Measurements from ENCODE around the gene PCDHB9.
"Not testable (repeated sequence)": the region's sequence is repeated elsewhere in the genome, so short reads cannot be mapped to it uniquely, and the experiment has no call there.

Gene PCDHB9

DNA sequence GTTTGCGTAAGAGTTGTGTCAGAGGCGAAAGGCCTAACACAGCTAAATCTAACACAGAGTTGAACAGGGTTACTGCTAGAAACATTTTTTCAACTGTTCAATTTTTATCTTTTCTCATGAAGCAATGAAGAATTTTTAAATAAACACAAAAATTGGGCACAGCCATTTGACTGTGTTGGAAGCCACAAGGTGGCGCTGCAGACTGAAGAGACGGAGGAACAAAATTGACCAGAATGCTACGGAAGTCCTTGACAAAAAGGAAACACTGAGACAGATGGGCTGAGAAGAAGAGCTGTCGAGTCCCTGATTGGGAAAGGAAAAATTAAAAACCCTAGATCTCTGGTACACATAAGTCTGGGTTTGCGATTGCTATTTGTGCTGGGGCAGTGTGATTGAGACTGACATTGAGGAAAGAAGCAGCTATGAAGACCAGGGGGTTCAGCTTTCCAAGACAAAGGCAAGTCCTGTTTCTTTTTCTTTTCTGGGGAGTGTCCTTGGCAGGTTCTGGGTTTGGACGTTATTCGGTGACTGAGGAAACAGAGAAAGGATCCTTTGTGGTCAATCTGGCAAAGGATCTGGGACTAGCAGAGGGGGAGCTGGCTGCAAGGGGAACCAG, at the start of gene PCDHB9:
Gene PCDHB9, plus strand, starts transcription at position 265 of the 616 bp plus-strand sequence. Its CDS starts 158 bp downstream, at position 423.
- peak within 1 kb of the TSS in 1 of 2 donors; percentile 19 for H3K4me3 Mint-ChIP-seq
- no peak within 1 kb of the TSS for H3K27ac Mint-ChIP-seq
- H3K4me1 Mint-ChIP-seq: no peaks in the 10 kb centered on the region
- ATAC-seq (no peak), DNase-seq (peak in 1 of 2 donors; percentile 16)
- peaks cover 76% of the 10 kb centered on the region for H3K27me3 Mint-ChIP-seq
- H3K9me3 Mint-ChIP-seq: peaks cover 24% of the 10 kb centered on the region in 2 donors

DNA sequence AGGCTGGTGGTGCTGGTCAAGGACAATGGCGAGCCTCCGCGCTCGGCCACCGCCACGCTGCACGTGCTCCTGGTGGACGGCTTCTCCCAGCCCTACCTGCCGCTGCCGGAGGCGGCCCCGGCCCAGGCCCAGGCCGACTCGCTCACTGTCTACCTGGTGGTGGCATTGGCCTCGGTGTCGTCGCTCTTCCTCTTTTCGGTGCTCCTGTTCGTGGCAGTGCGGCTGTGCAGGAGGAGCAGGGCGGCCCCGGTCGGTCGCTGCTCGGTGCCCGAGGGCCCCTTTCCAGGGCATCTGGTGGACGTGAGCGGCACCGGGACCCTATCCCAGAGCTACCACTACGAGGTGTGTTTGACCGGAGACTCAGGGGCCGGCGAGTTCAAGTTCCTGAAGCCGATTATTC, 49.6 kb upstream of the PCDHB9 start:
- ATAC-seq, H3K4me3 Mint-ChIP-seq, DNase-seq, H3K27ac Mint-ChIP-seq, H3K4me1 Mint-ChIP-seq: not testable (repeated sequence)
- Mint-ChIP-seq H3K9me3 (peaks cover 32 to 33% of the 10 kb centered on the region in 2 donors), H3K27me3 (peaks cover 32% of the 10 kb centered on the region)

DNA sequence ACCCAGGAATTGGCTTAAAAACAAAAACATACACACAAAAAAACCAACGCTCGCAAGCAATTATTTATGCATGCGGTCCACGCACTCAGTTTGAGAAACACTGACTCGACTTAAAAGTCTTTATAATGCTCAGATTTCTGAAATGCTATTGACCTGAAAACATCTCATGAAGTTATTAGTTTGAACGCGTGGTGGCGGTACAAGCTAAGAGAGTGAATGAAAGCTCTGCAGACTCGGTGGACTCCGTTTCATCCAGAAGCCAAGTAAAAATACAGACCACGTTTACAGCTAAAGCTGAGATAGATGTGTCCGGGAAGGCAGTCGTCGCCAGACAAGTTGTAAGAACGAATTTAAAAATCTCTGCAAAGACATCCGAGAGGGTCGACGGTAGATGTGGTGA, 37.1 kb upstream of the PCDHB9 start, which contains the start of gene PCDHB6:
Gene PCDHB6, plus strand, starts transcription at position 246 of the 400 bp plus-strand sequence. CDS start 201 bp downstream, outside the sequence.
- ATAC-seq: no peak
- DNase-seq: no peak
- Mint-ChIP-seq H3K4me1 (no peaks in the 10 kb centered on the region), H3K27ac (no peak within 1 kb of the TSS), H3K4me3 (no peak within 1 kb of the TSS), H3K9me3 (peaks cover 0 to 17% of the 10 kb centered on the region in 2 donors), H3K27me3 (peaks cover 41% of the 10 kb centered on the region)

DNA sequence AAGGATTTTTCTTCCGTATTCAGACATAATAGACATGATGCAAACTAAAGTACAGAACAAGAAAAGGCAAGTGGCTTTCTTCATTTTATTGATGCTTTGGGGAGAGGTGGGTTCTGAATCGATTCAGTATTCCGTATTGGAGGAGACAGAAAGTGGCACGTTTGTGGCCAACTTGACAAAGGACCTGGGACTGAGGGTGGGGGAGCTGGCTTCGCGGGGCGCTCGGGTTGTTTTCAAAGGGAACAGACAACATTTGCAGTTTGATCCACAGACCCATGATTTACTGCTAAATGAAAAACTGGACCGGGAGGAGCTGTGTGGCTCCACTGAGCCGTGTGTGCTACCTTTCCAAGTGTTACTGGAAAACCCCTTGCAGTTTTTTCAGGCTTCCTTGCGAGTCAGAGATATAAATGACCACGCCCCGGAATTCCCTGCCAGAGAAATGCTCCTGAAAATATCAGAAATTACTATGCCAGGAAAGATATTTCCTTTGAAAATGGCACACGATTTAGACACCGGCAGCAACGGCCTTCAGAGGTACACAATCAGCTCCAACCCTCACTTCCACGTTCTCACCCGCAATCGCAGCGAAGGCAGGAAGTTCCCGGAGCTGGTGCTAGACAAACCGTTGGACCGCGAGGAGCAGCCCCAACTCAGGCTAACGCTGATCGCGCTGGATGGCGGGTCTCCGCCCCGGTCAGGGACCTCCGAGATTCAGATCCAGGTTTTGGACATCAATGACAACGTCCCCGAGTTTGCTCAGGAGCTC, 36.6 kb upstream of the PCDHB9 start:
- H3K27ac Mint-ChIP-seq: no peak overlapping the region
- H3K9me3 Mint-ChIP-seq: peaks cover 0 to 17% of the 10 kb centered on the region in 2 donors
- no peak overlapping the region for H3K4me3 Mint-ChIP-seq
- H3K27me3 Mint-ChIP-seq: peaks cover 43% of the 10 kb centered on the region
- DNase-seq: no peak
- H3K4me1 Mint-ChIP-seq: no peaks in the 10 kb centered on the region
- no peak for ATAC-seq

DNA sequence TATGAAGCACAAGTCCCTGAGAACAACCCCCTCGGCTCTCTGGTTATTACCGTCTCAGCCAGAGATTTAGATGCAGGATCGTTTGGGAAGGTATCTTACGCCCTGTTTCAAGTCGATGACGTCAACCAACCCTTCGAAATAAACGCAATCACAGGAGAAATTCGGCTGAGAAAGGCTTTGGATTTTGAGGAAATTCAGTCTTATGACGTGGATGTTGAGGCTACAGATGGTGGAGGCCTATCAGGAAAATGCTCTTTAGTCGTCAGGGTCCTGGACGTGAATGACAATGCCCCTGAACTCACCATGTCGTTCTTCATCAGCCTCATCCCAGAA, 36.0 kb upstream of the PCDHB9 start:
- Mint-ChIP-seq H3K27me3 (peaks cover 46% of the 10 kb centered on the region), H3K9me3 (peaks cover 0 to 21% of the 10 kb centered on the region in 2 donors), H3K27ac (no peak overlapping the region), H3K4me1 (no peaks in the 10 kb centered on the region), H3K4me3 (no peak overlapping the region)
- DNase-seq: no peak
- no peak for ATAC-seq

DNA sequence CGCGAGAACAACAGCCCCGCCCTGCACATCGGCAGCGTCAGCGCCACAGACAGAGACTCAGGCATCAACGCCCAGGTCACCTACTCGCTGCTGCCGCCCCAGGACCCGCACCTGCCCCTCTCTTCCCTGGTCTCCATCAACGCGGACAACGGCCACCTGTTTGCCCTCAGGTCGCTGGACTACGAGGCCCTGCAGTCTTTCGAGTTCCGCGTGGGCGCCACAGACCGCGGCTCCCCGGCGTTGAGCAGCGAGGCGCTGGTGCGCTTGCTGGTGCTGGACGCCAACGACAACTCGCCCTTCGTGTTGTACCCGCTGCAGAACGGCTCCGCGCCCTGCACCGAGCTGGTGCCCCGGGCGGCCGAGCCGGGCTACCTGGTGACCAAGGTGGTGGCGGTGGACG, 35.3 kb upstream of the PCDHB9 start:
- DNase-seq, H3K4me3 Mint-ChIP-seq, H3K27ac Mint-ChIP-seq, H3K4me1 Mint-ChIP-seq, ATAC-seq: not testable (repeated sequence)
- H3K27me3 Mint-ChIP-seq: peaks cover 48% of the 10 kb centered on the region
- H3K9me3 Mint-ChIP-seq: peaks cover 0 to 28% of the 10 kb centered on the region in 2 donors

DNA sequence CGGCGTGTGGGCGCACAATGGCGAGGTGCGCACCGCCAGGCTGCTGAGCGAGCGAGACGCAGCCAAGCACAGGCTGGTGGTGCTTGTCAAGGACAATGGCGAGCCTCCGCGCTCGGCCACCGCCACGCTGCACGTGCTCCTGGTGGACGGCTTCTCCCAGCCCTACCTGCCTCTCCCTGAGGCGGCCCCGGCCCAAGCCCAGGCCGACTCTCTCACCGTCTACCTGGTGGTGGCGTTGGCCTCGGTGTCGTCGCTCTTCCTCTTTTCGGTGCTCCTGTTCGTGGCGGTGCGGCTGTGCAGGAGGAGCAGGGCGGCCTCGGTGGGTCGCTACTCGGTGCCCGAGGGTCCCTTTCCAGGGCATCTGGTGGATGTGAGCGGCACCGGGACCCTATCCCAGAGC, 34.9 kb upstream of the PCDHB9 start:
- DNase-seq, H3K27ac Mint-ChIP-seq, H3K4me1 Mint-ChIP-seq, ATAC-seq, H3K4me3 Mint-ChIP-seq: not testable (repeated sequence)
- Mint-ChIP-seq H3K9me3 (peaks cover 0 to 32% of the 10 kb centered on the region in 2 donors), H3K27me3 (peaks cover 53% of the 10 kb centered on the region)

DNA sequence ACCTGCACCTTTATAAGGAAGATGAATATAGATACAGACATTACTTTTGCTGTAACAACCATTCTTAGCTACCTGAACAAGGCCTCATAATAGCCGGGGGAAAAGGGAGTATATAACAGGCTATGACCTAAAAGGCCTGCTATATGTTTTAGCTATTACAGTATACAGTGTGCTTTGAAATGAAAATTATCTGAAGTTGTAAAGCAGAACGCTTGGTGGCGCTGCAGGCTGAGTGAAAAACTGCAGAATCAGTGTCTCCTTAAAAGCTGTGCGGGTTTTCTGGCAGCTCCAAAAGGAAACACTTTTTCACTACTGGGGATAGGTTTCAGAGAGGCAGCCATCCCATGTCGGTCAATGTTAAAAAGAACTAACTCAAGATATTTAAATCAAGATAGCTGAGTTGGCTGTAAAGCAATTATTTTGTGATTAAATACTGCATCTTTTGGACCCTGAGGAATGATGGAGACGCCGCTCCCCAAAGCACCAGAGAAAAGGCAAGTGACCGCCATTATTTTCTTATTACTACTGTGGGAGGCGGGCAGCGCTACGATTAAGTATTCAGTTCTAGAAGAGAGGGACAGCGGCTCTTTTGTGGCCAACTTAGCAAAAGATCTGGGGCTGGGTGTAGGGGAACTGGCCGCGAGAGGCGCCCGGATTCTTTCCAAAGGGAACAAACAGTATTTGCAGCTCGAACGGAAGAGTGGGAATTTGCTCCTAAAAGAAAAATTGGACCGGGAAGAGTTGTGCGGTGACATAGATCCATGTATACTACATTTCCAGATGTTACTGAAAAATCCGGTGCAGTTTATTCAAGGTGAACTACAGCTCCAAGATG, 31.2 kb upstream of the PCDHB9 start:
- peaks cover 49% of the 10 kb centered on the region for H3K27me3 Mint-ChIP-seq
- H3K27ac Mint-ChIP-seq: no peak overlapping the region
- no peak overlapping the region for H3K4me3 Mint-ChIP-seq
- H3K9me3 Mint-ChIP-seq: peaks cover 3 to 35% of the 10 kb centered on the region in 2 donors
- no peaks in the 10 kb centered on the region for H3K4me1 Mint-ChIP-seq
- DNase-seq (no peak), ATAC-seq (no peak)

DNA sequence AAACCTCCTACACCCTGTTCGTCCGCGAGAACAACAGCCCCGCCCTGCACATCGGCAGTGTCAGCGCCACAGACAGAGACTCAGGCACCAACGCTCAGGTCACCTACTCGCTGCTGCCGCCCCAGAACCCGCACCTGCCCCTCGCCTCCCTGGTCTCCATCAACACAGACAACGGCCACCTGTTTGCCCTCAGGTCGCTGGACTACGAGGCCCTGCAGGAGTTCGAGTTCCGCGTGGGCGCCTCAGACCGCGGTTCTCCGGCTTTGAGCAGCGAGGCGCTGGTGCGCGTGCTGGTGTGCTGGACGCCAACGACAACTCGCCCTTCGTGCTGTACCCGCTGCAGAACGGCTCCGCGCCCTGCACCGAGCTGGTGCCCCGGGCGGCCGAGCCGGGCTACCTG, 29.6 kb upstream of the PCDHB9 start:
- H3K4me3 Mint-ChIP-seq, H3K4me1 Mint-ChIP-seq, H3K27ac Mint-ChIP-seq, DNase-seq, ATAC-seq: not testable (repeated sequence)
- H3K27me3 Mint-ChIP-seq: peaks cover 34% of the 10 kb centered on the region
- peaks cover 3 to 26% of the 10 kb centered on the region in 2 donors for H3K9me3 Mint-ChIP-seq

DNA sequence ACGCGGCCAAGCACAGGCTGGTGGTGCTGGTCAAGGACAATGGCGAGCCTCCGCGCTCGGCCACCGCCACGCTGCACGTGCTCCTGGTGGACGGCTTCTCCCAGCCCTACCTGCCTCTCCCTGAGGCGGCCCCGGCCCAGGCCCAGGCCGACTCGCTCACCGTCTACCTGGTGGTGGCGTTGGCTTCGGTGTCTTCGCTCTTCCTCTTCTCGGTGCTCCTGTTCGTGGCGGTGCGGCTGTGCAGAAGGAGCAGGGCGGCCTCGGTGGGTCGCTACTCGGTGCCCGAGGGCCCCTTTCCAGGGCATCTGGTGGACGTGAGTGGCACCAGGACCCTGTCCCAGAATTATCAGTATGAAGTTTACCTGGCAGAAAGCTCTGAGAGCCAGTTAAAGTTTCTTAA, 29.1 kb upstream of the PCDHB9 start:
- not testable (repeated sequence) for ATAC-seq, H3K4me3 Mint-ChIP-seq, H3K4me1 Mint-ChIP-seq, DNase-seq
- H3K27me3 Mint-ChIP-seq: peaks cover 32% of the 10 kb centered on the region
- peaks cover 3 to 26% of the 10 kb centered on the region in 2 donors for H3K9me3 Mint-ChIP-seq
- peak overlapping the region in 1 of 2 donors; percentile 74 for H3K27ac Mint-ChIP-seq

DNA sequence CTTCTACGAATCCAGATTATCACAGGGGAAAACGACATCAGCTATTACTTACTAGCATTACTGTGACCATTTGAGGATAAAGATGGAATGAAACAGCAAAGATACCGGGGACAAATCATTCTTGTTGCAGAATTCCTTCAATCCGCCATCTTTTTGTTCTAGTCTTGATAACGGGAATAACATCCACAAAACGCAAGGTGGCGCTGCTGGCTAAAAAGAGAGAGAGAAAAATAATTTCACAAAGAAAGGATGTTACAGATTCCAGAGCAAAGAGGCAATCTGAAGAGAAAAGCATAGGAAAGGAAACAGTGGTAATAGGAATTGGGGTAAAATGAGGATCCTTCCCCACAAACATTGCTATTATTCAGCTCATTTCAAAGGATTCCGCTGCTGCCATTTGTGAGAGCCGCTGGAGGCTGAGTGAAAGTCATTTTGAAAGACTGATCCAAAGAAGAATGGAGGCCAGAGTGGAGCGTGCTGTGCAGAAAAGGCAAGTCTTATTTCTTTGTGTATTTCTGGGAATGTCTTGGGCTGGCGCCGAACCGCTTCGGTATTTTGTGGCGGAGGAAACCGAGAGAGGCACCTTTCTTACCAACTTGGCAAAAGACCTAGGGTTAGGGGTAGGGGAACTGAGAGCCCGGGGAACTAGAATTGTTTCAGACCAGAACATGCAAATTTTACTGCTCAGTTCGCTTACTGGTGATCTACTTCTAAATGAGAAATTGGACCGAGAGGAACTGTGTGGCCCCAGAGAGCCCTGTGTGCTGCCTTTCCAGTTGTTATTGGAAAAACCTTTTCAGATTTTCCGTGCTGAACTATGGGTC, 14.4 kb upstream of the PCDHB9 start, which contains the start of gene PCDHB7:
Gene PCDHB7, plus strand, starts transcription at position 264 of the 824 bp plus-strand sequence. Its CDS starts 192 bp downstream, at position 456.
- H3K27ac Mint-ChIP-seq: peak within 1 kb of the TSS in 1 of 2 donors; percentile 55
- peaks cover 9 to 14% of the 10 kb centered on the region in 2 donors for H3K9me3 Mint-ChIP-seq
- H3K4me3 Mint-ChIP-seq: no peak within 1 kb of the TSS
- H3K27me3 Mint-ChIP-seq: peaks cover 36% of the 10 kb centered on the region
- no peaks in the 10 kb centered on the region for H3K4me1 Mint-ChIP-seq
- no peak for ATAC-seq
- DNase-seq: no peak

DNA sequence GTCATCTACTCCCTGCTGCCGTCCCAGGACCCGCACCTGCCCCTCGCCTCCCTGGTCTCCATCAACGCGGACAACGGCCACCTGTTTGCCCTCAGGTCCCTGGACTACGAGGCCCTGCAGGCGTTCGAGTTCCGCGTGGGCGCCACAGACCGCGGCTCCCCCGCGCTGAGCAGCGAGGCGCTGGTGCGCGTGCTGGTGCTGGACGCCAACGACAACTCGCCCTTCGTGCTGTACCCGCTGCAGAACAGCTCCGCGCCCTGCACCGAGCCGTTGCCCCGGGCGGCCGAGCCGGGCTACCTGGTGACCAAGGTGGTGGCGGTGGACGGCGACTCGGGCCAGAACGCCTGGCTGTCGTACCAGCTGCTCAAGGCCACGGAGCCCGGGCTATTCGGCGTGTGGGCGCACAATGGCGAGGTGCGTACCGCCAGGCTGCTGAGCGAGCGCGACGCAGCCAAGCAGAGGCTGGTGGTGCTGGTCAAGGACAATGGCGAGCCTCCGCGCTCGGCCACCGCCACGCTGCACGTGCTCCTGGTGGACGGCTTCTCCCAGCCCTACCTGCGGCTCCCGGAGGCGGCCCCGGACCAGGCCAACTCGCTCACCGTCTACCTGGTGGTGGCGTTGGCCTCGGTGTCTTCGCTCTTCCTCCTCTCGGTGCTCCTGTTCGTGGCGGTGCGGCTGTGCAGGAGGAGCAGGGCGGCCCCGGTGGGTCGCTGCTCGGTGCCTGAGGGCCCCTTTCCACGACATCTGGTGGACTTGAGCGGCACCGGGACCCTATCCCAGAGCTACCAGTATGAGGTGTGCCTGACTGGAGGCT, 12.5 kb upstream of the PCDHB9 start:
- not testable (repeated sequence) for H3K4me3 Mint-ChIP-seq, ATAC-seq, H3K27ac Mint-ChIP-seq, H3K4me1 Mint-ChIP-seq, DNase-seq
- Mint-ChIP-seq H3K27me3 (peaks cover 22% of the 10 kb centered on the region), H3K9me3 (peaks cover 4 to 14% of the 10 kb centered on the region in 2 donors)

DNA sequence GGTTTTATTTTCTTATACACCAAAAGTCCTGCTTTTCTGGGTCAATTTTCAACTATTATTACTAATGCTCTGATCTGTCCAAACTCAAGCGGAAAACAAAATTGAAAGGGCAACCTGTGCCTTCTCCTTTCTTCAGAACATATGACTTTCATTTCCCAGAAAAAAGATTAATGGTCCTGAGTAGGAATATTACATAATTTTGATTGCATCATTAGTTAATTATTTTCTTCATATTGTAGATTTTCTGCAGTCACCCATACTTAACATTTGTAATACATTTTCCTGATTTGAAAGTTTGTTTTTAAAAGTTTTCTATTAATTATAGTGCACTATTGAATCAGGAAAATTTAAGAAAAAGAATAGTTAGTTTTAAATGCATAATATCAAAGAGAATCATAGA, 11.0 kb upstream of the PCDHB9 start:
- ATAC-seq (no peak), DNase-seq (no peak)
- H3K27me3 Mint-ChIP-seq: peaks cover 9% of the 10 kb centered on the region
- H3K4me3 Mint-ChIP-seq: no peak overlapping the region
- peaks cover 4 to 14% of the 10 kb centered on the region in 2 donors for H3K9me3 Mint-ChIP-seq
- no peaks in the 10 kb centered on the region for H3K4me1 Mint-ChIP-seq
- H3K27ac Mint-ChIP-seq: no peak overlapping the region

DNA sequence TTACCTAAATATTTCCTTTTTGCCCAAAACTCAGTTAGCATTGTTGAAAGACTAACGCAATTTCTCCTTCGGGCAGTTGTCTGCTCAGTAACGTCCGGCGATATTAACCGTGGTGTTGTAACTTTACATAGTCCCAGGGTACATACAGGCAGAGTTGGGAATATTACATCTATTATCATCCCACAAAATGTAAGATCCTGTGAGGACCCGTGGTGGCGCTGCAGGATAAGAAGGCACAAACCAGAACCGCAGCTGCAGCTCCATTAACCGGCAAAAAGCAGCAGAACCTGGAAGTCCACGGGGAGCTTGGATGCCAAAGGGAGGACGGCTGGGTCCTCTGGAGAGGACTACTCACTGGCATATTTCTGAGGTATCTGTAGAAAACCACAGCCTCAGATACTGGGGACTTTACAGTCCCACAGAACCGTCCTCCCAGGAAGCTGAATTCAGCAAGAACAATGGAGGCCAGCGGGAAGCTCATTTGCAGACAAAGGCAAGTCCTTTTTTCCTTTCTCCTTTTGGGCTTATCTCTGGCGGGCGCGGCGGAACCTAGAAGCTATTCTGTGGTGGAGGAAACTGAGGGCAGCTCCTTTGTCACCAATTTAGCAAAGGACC, 9.3 kb upstream of the PCDHB9 start, which contains the start of gene PCDHB8:
Gene PCDHB8, plus strand, starts transcription at position 214 of the 615 bp plus-strand sequence. Its CDS starts 245 bp downstream, at position 459.
- ATAC-seq, H3K27ac Mint-ChIP-seq, H3K4me3 Mint-ChIP-seq, H3K4me1 Mint-ChIP-seq, DNase-seq: not testable (repeated sequence)
- Mint-ChIP-seq H3K27me3 (peaks cover 12% of the 10 kb centered on the region), H3K9me3 (peaks cover 4 to 20% of the 10 kb centered on the region in 2 donors)
